HepG2 (cell line): Measurements from ENCODE around the gene ACTN4. TPM values are rescaled to one million over a fixed set of nuclear protein-coding genes. Genes with fewer than 3 reads are reported as not detected.
A peak's percentile ranks its signal among the peaks of the same experiment; 100 is the strongest.

Experiments
- ATAC-seq: fragments of 200-7000 bp; cut with Tn5 transposase; 3 replicates; pipeline ENCODE4 v1.9.1; 2020; ENCODE audit warnings: mild to moderate bottlenecking, moderate library complexity
- BruUV-seq: library from RNA; stranded (reverse); fragments of 400-500 nt; replicated peaks from 2 replicates; lab custom pipeline; 2021; lab: Mats Ljungman, UMichigan
- CTCF ChIA-PET: fragments of 300-600 bp; formaldehyde crosslinking; extraction: SDS; loops from one replicate; lab custom pipeline; 2021; ENCODE audit warnings: low total read pairs, inconsistent platforms, low intra/inter-chr PET ratio; lab: Yijun Ruan, JAX
- POLR2A ChIA-PET: fragments of 350-600 bp; sonication (Branson Sonifier 250); formaldehyde crosslinking; loops from one replicate; lab custom pipeline; 2020; ENCODE audit warnings: antibody characterized with exemption, inconsistent platforms; lab: Yijun Ruan, JAX
- DNase-seq: peaks from one replicate; pipeline ENCODE4 v3.0.0-alpha.2; 2015; ENCODE audit warnings: low spot score
- FAIRE-seq: peaks from 3 replicates; lab custom pipeline; 2011; peaks lifted over from hg19 to GRCh38; lab: Jason Lieb, UNC
- H2AFZ ChIP-seq: one replicate; pipeline ENCODE4 v1.6.1; 2011; ENCODE audit warnings: low read length, inconsistent platforms
- H3K27ac ChIP-seq: fragments of 300-600 bp; 3 replicates; pipeline ENCODE4 v1.8.0; 2011; ENCODE audit warnings: mixed run types, mild to moderate bottlenecking, mixed read lengths, low read length, inconsistent platforms; ENCODE audit not compliant: insufficient read depth; ENCODE audit errors: extremely low read length
- H3K27me3 ChIP-seq, 2 experiments: fragments of 200-600 bp in 1 of 2; 2 replicates in 1 of 2; 3 replicates in 1 of 2; pipeline versions ENCODE4 v1.6.0 to v1.8.0; 2011; ENCODE audit warnings: low read length in 2 of 2, mild to moderate bottlenecking in 2 of 2, moderate library complexity in 2 of 2, inconsistent platforms in 1 of 2; ENCODE audit not compliant: insufficient read depth in 2 of 2, control insufficient read depth in 1 of 2
- H3K36me3 ChIP-seq, 2 experiments: fragments of 200-600 bp in 1 of 2; replicated peaks in 1 of 2; 2 replicates in 1 of 2; 3 replicates in 1 of 2; pipeline versions ENCODE4 v1.5.1 to v1.8.0; 2011; ENCODE audit warnings: low read length in 2 of 2, inconsistent platforms in 1 of 2; ENCODE audit not compliant: insufficient read depth in 2 of 2, control insufficient read depth in 1 of 2
- H3K4me1 ChIP-seq: 2 replicates; pipeline ENCODE4 v1.5.1; 2012; ENCODE audit warnings: low read length, inconsistent platforms; ENCODE audit not compliant: insufficient read depth
- H3K4me2 ChIP-seq: 2 replicates; pipeline ENCODE4 v1.6.0; 2011; ENCODE audit warnings: low read depth, low read length, inconsistent platforms
- H3K4me3 ChIP-seq, 3 experiments: fragments of 200-600 bp in 1 of 3; sonication (generic), shearing (Covaris generic) in 1 of 3; replicated peaks in 1 of 3; 2 replicates each; pipeline ENCODE4 v1.5.1; 2011 to 2016; ENCODE audit warnings: low read length in 3 of 3, inconsistent platforms in 2 of 3, low read depth in 2 of 3, mild to moderate bottlenecking in 2 of 3, control low read depth in 1 of 3, mixed read lengths in 1 of 3; ENCODE audit not compliant: insufficient read depth in 1 of 3
- H3K79me2 ChIP-seq: one replicate; pipeline ENCODE4 v1.6.1; 2011; ENCODE audit warnings: low read length, inconsistent platforms; ENCODE audit not compliant: insufficient read depth
- H3K9ac ChIP-seq: 2 replicates; pipeline ENCODE4 v1.6.0; 2011; ENCODE audit warnings: mild to moderate bottlenecking, low read depth, low read length, inconsistent platforms; ENCODE audit not compliant: insufficient read depth
- H3K9me3 ChIP-seq: 2 replicates; pipeline ENCODE4 v1.5.1; 2012; ENCODE audit warnings: mild to moderate bottlenecking, low read length
- H4K20me1 ChIP-seq: 2 replicates; pipeline ENCODE4 v1.6.0; 2011; ENCODE audit warnings: inconsistent platforms, mild to moderate bottlenecking, low read length, moderate library complexity; ENCODE audit not compliant: insufficient read depth
- AGO2 ChIP-seq: fragments of 200-400 bp; formaldehyde crosslinking; optimal IDR thresholded peaks from 2 replicates; pipeline ENCODE3; 2017; ENCODE audit warnings: mild to moderate bottlenecking, low read depth, low read length, moderate library complexity
- ARNT ChIP-seq: fragments of 450-650 bp; IDR thresholded peaks from 2 replicates; pipeline ENCODE4 v1.6.1; 2017
- DMAP1 ChIP-seq: IDR thresholded peaks from 2 replicates; pipeline ENCODE4 v1.6.1; 2016
- EED ChIP-seq: sonication (generic); formaldehyde crosslinking; IDR thresholded peaks from 2 replicates; pipeline ENCODE4 v1.5.0; 2020; ENCODE audit warnings: mild to moderate bottlenecking, missing genetic modification reagents
- KDM5A ChIP-seq: fragments of 200-600 bp; sonication (generic); IDR thresholded peaks from 2 replicates; pipeline ENCODE4 v1.7.0; 2018; ENCODE audit warnings: antibody characterized with exemption, mild to moderate bottlenecking, low read length, borderline replicate concordance
- MBNL3 ChIP-seq: fragments of 250-450 bp; sonication (Bioruptor Pico); conservative IDR thresholded peaks from 2 replicates; pipeline ENCODE4 v1.8.0; 2022; ENCODE audit warnings: mild to moderate bottlenecking, inconsistent platforms
- NCOA1 ChIP-seq: sonication (generic); formaldehyde crosslinking; IDR thresholded peaks from 2 replicates; pipeline ENCODE4 v1.9.0; 2021; ENCODE audit warnings: missing genetic modification reagents
- NR2F2 ChIP-seq: IDR thresholded peaks from 2 replicates; pipeline ENCODE4 v1.6.1; 2012; ENCODE audit warnings: low read depth, inconsistent platforms, borderline replicate concordance
- PBX2 ChIP-seq: IDR thresholded peaks from 2 replicates; pipeline ENCODE4 v1.6.1; 2016; ENCODE audit warnings: control low read depth
- RBM22 ChIP-seq: fragments of 200-400 bp; formaldehyde crosslinking; optimal IDR thresholded peaks from 2 replicates; pipeline ENCODE3; 2017; ENCODE audit warnings: mild to moderate bottlenecking, low read length, moderate library complexity
- SP5 ChIP-seq: IDR thresholded peaks from 2 replicates; pipeline ENCODE4 v1.6.1; 2016; ENCODE audit warnings: low read depth, borderline replicate concordance
- ZNF121 ChIP-seq: sonication (generic); formaldehyde crosslinking; IDR thresholded peaks from 2 replicates; pipeline ENCODE4 v1.5.0; 2020; ENCODE audit warnings: mild to moderate bottlenecking, missing genetic modification reagents
- ZNF20 ChIP-seq: sonication (generic); formaldehyde crosslinking; IDR thresholded peaks from 2 replicates; pipeline ENCODE4 v1.4.0; 2020; ENCODE audit warnings: mild to moderate bottlenecking, moderate library complexity, missing genetic modification reagents
- ZNF367 ChIP-seq: sonication (generic); formaldehyde crosslinking; IDR thresholded peaks from 2 replicates; pipeline ENCODE4 v1.4.0; 2020; ENCODE audit warnings: missing genetic modification reagents, borderline replicate concordance
- ZNF572 ChIP-seq: sonication (generic); formaldehyde crosslinking; IDR thresholded peaks from 2 replicates; pipeline ENCODE4 v1.5.1; 2020; ENCODE audit warnings: mild to moderate bottlenecking, missing genetic modification reagents
- ZNF709 ChIP-seq: sonication (generic); formaldehyde crosslinking; IDR thresholded peaks from 2 replicates; pipeline ENCODE4 v1.5.0; 2020; ENCODE audit warnings: mild to moderate bottlenecking, missing genetic modification reagents
- WGBS: methylation state at CpG from one replicate; pipeline ENCODE4 v1.1.6; 2017; ENCODE audit warnings: low lambda C conversion rate; 5-methylcytosine and 5-hydroxymethylcytosine counted together
- in situ Hi-C: cut with HindIII; loops from 2 replicates; pipeline ENCODE4 v1.10.0; 2017; ENCODE audit warnings: low pct_unique_long_range_greater_than_20kb; ENCODE audit not compliant: extremely low pct_ligation_motif_present
- intact Hi-C: fragments of 100-400 bp; cut with micrococcal nuclease; formaldehyde crosslinking; loops from one replicate; pipeline ENCODE4 v1.10.0; 2022; ENCODE audit not compliant: unreplicated experiment
- polyA plus RNA-seq, 8 experiments: library from polyadenylated mRNA; depleted of rRNA in 3 of 8; stranded (reverse) in 7 of 8; unstranded in 1 of 8; fragments of >200 nt; fragmentation: Illumina TruSeq in 4 of 8; extraction: Trizol in 4 of 8; gene quantifications; 2 replicates each; pipeline versions ENCODE4 v1.2.1 to v1.2.3, GENCODE V29; 2011 to 2016; ENCODE audit warnings: low read depth in 4 of 8, missing spikeins in 1 of 8, mixed read lengths in 1 of 8; ENCODE audit not compliant: insufficient read depth in 1 of 8
- total RNA-seq, 5 experiments: library from RNA; depleted of rRNA; stranded (reverse); fragments of >200 nt; fragmentation: Illumina TruSeq; extraction: Trizol; gene quantifications; 2 replicates each; pipeline ENCODE4 v1.2.3, GENCODE V29; 2016; ENCODE audit warnings: low read depth in 1 of 5
- TF ChIP-seq, protein P1 (sequence below): sonication (generic); formaldehyde crosslinking; IDR thresholded peaks from 2 replicates; pipeline ENCODE4 v1.4.0; 2020; ENCODE audit warnings: missing genetic modification reagents
- TF ChIP-seq, protein P2 (sequence below): sonication (generic); formaldehyde crosslinking; IDR thresholded peaks from 2 replicates; pipeline ENCODE4 v1.5.0; 2020; ENCODE audit warnings: mild to moderate bottlenecking, missing genetic modification reagents, borderline replicate concordance

Gene ACTN4
- total and polyA plus RNA-seq, 2 of the 13 experiments (the other 11 are each of a cell fraction or from before 2014, with no cell fraction given) = 171 to 192 TPM

GRCh38 chr19:38647966-38648768, 718 bp downstream of the ACTN4 start (continued):
- TF ChIP-seq, protein P1, sequence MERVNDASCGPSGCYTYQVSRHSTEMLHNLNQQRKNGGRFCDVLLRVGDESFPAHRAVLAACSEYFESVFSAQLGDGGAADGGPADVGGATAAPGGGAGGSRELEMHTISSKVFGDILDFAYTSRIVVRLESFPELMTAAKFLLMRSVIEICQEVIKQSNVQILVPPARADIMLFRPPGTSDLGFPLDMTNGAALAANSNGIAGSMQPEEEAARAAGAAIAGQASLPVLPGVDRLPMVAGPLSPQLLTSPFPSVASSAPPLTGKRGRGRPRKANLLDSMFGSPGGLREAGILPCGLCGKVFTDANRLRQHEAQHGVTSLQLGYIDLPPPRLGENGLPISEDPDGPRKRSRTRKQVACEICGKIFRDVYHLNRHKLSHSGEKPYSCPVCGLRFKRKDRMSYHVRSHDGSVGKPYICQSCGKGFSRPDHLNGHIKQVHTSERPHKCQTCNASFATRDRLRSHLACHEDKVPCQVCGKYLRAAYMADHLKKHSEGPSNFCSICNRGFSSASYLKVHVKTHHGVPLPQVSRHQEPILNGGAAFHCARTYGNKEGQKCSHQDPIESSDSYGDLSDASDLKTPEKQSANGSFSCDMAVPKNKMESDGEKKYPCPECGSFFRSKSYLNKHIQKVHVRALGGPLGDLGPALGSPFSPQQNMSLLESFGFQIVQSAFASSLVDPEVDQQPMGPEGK (CRISPR knock-in tag) = 0 out of 2 replicates have a peak, but pooled peaks have one; percentile 5
- 0 out of 2 replicates have a peak, but pooled peaks have one; percentile 8 for TF ChIP-seq DMAP1
- TF ChIP-seq KDM5A = peak; percentile 12; the same call in 1 of the 2 replicates
- TF ChIP-seq MBNL3 (CRISPR knock-in tag) = no peak
- 0 out of 2 replicates have a peak, but pooled peaks have one; percentile 34 for TF ChIP-seq ZNF572 (CRISPR knock-in tag)
- 0 out of 2 replicates have a peak, but pooled peaks have one; percentile 6 for TF ChIP-seq ZNF709 (CRISPR knock-in tag)
- TF ChIP-seq AGO2 = peak; percentile 8

GRCh38 chr19:38648769-38649304, 1.4 kb downstream of the ACTN4 start:
- Histone ChIP-seq H3K27ac (peak overlapping the region; percentile 92), H4K20me1 (peaks cover 19% of the 10 kb centered on the region), H2AFZ (no peak overlapping the region), H3K79me2 (peaks cover 61% of the 10 kb centered on the region), H3K36me3 (peaks cover 0 to under 1% of the 10 kb centered on the region in 2 experiments; a peak in 1 of 5 replicates), H3K4me3 (peak overlapping the region; percentile 84 to 100 (median 100)), H3K9ac (peak overlapping the region; percentile 99), H3K4me1 (peaks cover 46% of the 10 kb centered on the region), H3K9me3 (no peaks in the 10 kb centered on the region), H3K4me2 (peak overlapping the region; percentile 94), H3K27me3 (peaks cover 0 to 4% of the 10 kb centered on the region in 2 experiments; a peak in 1 of 5 replicates)
- POLR2A ChIA-PET = interaction anchor here (0.6 to 4.6 kb wide), 16 partner anchors 9 to 286 kb away, joined by 3 to 63 read pairs (median 6); partner anchors contain the start of gene RINL
- 2% methylated on average over 13 of the region's 13 CpGs for WGBS
- ATAC-seq = no peak
- intact Hi-C loops = no loop called here
- CTCF ChIA-PET = no interaction called here
- no peak for DNase-seq
- in situ Hi-C loops = no loop called here
- BruUV-seq = no TSS peak
- no peak for FAIRE-seq
- TF ChIP-seq ZNF20 (CRISPR knock-in tag) = no peak
- TF ChIP-seq NCOA1 (CRISPR knock-in tag) = no peak
- TF ChIP-seq ARNT = no peak
- no peak for TF ChIP-seq ZNF121 (CRISPR knock-in tag)
- TF ChIP-seq EED (CRISPR knock-in tag) = no peak
- TF ChIP-seq NR2F2 = no peak
- TF ChIP-seq, protein P2, sequence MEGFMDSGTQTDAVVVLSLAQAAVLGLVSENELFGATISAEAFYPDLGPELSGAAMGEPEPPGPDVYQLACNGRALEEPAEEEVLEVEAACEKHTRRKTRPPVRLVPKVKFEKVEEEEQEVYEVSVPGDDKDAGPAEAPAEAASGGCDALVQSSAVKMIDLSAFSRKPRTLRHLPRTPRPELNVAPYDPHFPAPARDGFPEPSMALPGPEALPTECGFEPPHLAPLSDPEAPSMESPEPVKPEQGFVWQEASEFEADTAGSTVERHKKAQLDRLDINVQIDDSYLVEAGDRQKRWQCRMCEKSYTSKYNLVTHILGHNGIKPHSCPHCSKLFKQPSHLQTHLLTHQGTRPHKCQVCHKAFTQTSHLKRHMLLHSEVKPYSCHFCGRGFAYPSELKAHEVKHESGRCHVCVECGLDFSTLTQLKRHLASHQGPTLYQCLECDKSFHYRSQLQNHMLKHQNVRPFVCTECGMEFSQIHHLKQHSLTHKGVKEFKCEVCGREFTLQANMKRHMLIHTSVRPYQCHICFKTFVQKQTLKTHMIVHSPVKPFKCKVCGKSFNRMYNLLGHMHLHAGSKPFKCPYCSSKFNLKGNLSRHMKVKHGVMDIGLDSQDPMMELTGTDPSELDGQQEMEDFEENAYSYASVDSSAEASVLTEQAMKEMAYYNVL = no peak
- peak; percentile 44 for TF ChIP-seq RBM22
- no peak for TF ChIP-seq PBX2 (CRISPR knock-in tag)
- no peak for TF ChIP-seq ZNF367 (CRISPR knock-in tag)
- no peak for TF ChIP-seq SP5
